GM12878 (cell line): Measurements from ENCODE around the gene NAV2. TPM values are rescaled to one million over a fixed set of nuclear protein-coding genes. Genes with fewer than 3 reads are reported as not detected.

ENCODE experiments used
- ATAC-seq: fragments of 200-7000 bp; cut with Tn5 transposase; 3 replicates; pipeline ENCODE4 v1.9.1; 2020; ENCODE audit warnings: mild to moderate bottlenecking, moderate library complexity
- BruUV-seq: library from RNA; stranded (reverse); fragments of 400-500 nt; replicated peaks from 2 replicates; lab custom pipeline; 2021; lab: Mats Ljungman, UMichigan
- CTCF ChIA-PET: fragments of 300-600 bp; sonication (Branson Sonifier 250); formaldehyde crosslinking; extraction: SDS; loops from one replicate; lab custom pipeline; 2021; ENCODE audit warnings: inconsistent platforms; lab: Yijun Ruan, JAX
- POLR2A ChIA-PET: fragments of 350-600 bp; formaldehyde crosslinking; extraction: SDS; loops from one replicate; lab custom pipeline; 2021; ENCODE audit warnings: inconsistent platforms; lab: Charles Lee
- RAD21 ChIA-PET: fragments of 300-600 bp; sonication (Branson Sonifier 250); formaldehyde crosslinking; loops from one replicate; lab custom pipeline; 2023; ENCODE audit warnings: antibody characterized with exemption; ENCODE audit not compliant: unreplicated experiment; lab: Charles Lee
- SMC1A ChIA-PET: fragments of 300-600 bp; sonication (Branson Sonifier 250); formaldehyde crosslinking; loops from one replicate; lab custom pipeline; 2023; ENCODE audit not compliant: unreplicated experiment, uncharacterized antibody; lab: Charles Lee
- DNase-seq: peaks from one replicate; pipeline ENCODE4 v3.0.0-alpha.2; 2011; ENCODE audit warnings: low read depth, low spot score
- FAIRE-seq: peaks from 3 replicates; lab custom pipeline; 2011; peaks lifted over from hg19 to GRCh38; lab: Jason Lieb, UNC
- H2AFZ ChIP-seq: 2 replicates; pipeline ENCODE4 v1.6.0; 2011; ENCODE audit warnings: low read depth, low read length, control low read depth; ENCODE audit not compliant: control insufficient read depth
- H3K27ac ChIP-seq: 2 replicates; pipeline ENCODE4 v1.5.1; 2011; ENCODE audit warnings: control low read depth; ENCODE audit not compliant: control insufficient read depth, insufficient read depth
- H3K27me3 ChIP-seq, 2 experiments: replicated peaks in 1 of 2; 2 replicates each; pipeline versions ENCODE4 v1.6.0 to v1.6.1; 2011; ENCODE audit warnings: low read length in 1 of 2; ENCODE audit not compliant: control insufficient read depth in 2 of 2, insufficient read depth in 2 of 2
- H3K36me3 ChIP-seq, 2 experiments: 2 replicates each; pipeline ENCODE4 v1.5.1; 2011; ENCODE audit warnings: low read length in 1 of 2; ENCODE audit not compliant: control insufficient read depth in 2 of 2, insufficient read depth in 2 of 2
- H3K4me1 ChIP-seq: 2 replicates; pipeline ENCODE4 v1.6.1; 2011; ENCODE audit warnings: mild to moderate bottlenecking, low read length, moderate library complexity, mixed read lengths; ENCODE audit not compliant: control insufficient read depth, insufficient read depth
- H3K4me2 ChIP-seq: 2 replicates; pipeline ENCODE4 v1.6.0; 2011; ENCODE audit warnings: control low read depth; ENCODE audit not compliant: control insufficient read depth, insufficient read depth
- H3K4me3 ChIP-seq: fragments of 200-600 bp; sonication (generic); 2 replicates; pipeline ENCODE4 v1.5.1; 2016
- H3K79me2 ChIP-seq: 2 replicates; pipeline ENCODE4 v1.6.0; 2011; ENCODE audit warnings: low read length; ENCODE audit not compliant: control insufficient read depth, insufficient read depth
- H3K9ac ChIP-seq: 2 replicates; pipeline ENCODE4 v1.8.0; 2011; ENCODE audit warnings: low read length, control low read depth, mixed read lengths; ENCODE audit not compliant: control insufficient read depth, insufficient read depth
- H3K9me3 ChIP-seq: replicated peaks from 3 replicates; pipeline ENCODE4 v1.5.1; 2011; ENCODE audit warnings: mild to moderate bottlenecking, low read length; ENCODE audit not compliant: control insufficient read depth, insufficient read depth
- H4K20me1 ChIP-seq: 2 replicates; pipeline ENCODE4 v1.6.0; 2011; ENCODE audit not compliant: control insufficient read depth, insufficient read depth
- E2F4 ChIP-seq: IDR thresholded peaks from 2 replicates; pipeline ENCODE4 v1.6.1; 2012; ENCODE audit warnings: low read depth, low read length, improper control_type of control experiment
- EED ChIP-seq: sonication (generic); IDR thresholded peaks from 2 replicates; pipeline ENCODE4 v1.6.1; 2016; ENCODE audit warnings: antibody characterized with exemption, low read depth
- HDAC6 ChIP-seq: fragments of 200-600 bp; sonication (generic); IDR thresholded peaks from one replicate; pipeline ENCODE4 v1.8.0; 2017; ENCODE audit warnings: antibody characterized with exemption; ENCODE audit not compliant: unreplicated experiment
- HSF1 ChIP-seq: fragments of 150-350 bp; IDR thresholded peaks from 2 replicates; pipeline ENCODE4 v1.6.1; 2014; ENCODE audit warnings: mild to moderate bottlenecking, low read depth, low read length
- MAX ChIP-seq: IDR thresholded peaks from 2 replicates; pipeline ENCODE4 v1.6.1; 2012; ENCODE audit warnings: low read depth, low read length, improper control_type of control experiment
- ZNF217 ChIP-seq: fragments of 450-650 bp; IDR thresholded peaks from 2 replicates; pipeline ENCODE4 v1.6.1; 2017; ENCODE audit warnings: antibody characterized with exemption, mild to moderate bottlenecking
- WGBS: methylation state at CpG from one replicate; pipeline ENCODE4 v1.1.6; 2016; ENCODE audit warnings: low lambda C conversion rate; ENCODE audit not compliant: insufficient replicate concordance, insufficient coverage; ENCODE audit errors: missing lambda C conversion rate; 5-methylcytosine and 5-hydroxymethylcytosine counted together
- in situ Hi-C: fragments of 300-500 bp; cut with MboI; formaldehyde crosslinking; loops from 9 replicates; pipeline ENCODE4 v1.14.3; 2018; ENCODE audit warnings: mixed read lengths
- intact Hi-C: fragments of 100-400 bp; cut with micrococcal nuclease; formaldehyde crosslinking; loops from one replicate; pipeline ENCODE4 v1.14.2; 2022; ENCODE audit not compliant: unreplicated experiment
- polyA plus RNA-seq, 11 experiments: library from polyadenylated mRNA; depleted of rRNA in 4 of 11; unstranded in 6 of 11; stranded (reverse) in 5 of 11; fragments of >200 nt; fragmentation: Nextera tagmentation in 4 of 11; fragmentation: Illumina TruSeq in 1 of 11; extraction: Ambion mirVana in 4 of 11; extraction: Trizol in 1 of 11; gene quantifications; 1 replicate in 1 of 11; 2 replicates in 10 of 11; pipeline versions ENCODE4 v1.2.1 to v1.2.3, GENCODE V29; 2011 to 2016; ENCODE audit warnings: inconsistent platforms in 2 of 11, missing spikeins in 2 of 11, low read depth in 1 of 11
- total RNA-seq, 4 experiments: library from RNA; depleted of rRNA in 3 of 4; stranded (reverse); fragments of >200 nt in 3 of 4; fragmentation: Illumina TruSeq in 1 of 4; extraction: Trizol in 1 of 4; gene quantifications; 2 replicates each; pipeline versions ENCODE4 v1.2.1 to v1.2.3, GENCODE V29; 2013 to 2021

Gene NAV2
- total and polyA plus RNA-seq, 10 of the 15 experiments (the other 5 are each of a cell fraction or from before 2014, with no cell fraction given) = 0.35 to 6.1 (median 1.1) TPM

GRCh38 chr11:19845626-19846025 is 133.0 kb downstream of the NAV2 start:
- POLR2A ChIA-PET = no interaction called here
- BruUV-seq = no TSS peak
- in situ Hi-C loops = no loop called here

GRCh38 chr11:19846654-19847305 is 134.1 kb downstream of the NAV2 start:
- WGBS = 55% methylated on average over 6 of the region's 6 CpGs
- SMC1A ChIA-PET = interaction anchor here (0.7 to 1.0 kb wide), 2 partner anchors 14 to 68 kb away, joined by 3 read pairs; no protein-coding TSS in a partner anchor

More at GRCh38 chr11:19845626-19846025, 133.0 kb downstream of the NAV2 start:
- H4K20me1 ChIP-seq = no peaks in the 10 kb centered on the region
- ChIA-PET CTCF (no interaction called here), SMC1A (no interaction called here), RAD21 (no interaction called here)
- no peaks in the 10 kb centered on the region for H3K27me3 ChIP-seq
- FAIRE-seq = no peak
- intact Hi-C loops = no loop called here
- H3K79me2 ChIP-seq = no peaks in the 10 kb centered on the region
- no peaks in the 10 kb centered on the region for H3K4me1 ChIP-seq
- no peak overlapping the region for H3K27ac ChIP-seq
- DNase-seq = no peak
- no peak overlapping the region for H3K9ac ChIP-seq
- no peaks in the 10 kb centered on the region for H3K9me3 ChIP-seq
- no peak for ATAC-seq
- TF ChIP-seq E2F4 (no peak), MAX (no peak), EED (no peak)
- H3K4me3 ChIP-seq = no peak overlapping the region
- no peak overlapping the region for H3K4me2 ChIP-seq
- H3K36me3 ChIP-seq = no peaks in the 10 kb centered on the region
- H2AFZ ChIP-seq = no peak overlapping the region

More at GRCh38 chr11:19846654-19847305, 134.1 kb downstream of the NAV2 start:
- intact Hi-C loops = no loop called here
- Histone ChIP-seq H3K4me1 (no peaks in the 10 kb centered on the region), H3K79me2 (no peaks in the 10 kb centered on the region), H3K36me3 (no peaks in the 10 kb centered on the region), H3K4me3 (no peak overlapping the region), H3K9me3 (no peaks in the 10 kb centered on the region), H3K27ac (no peak overlapping the region), H4K20me1 (no peaks in the 10 kb centered on the region), H2AFZ (no peak overlapping the region), H3K4me2 (no peak overlapping the region), H3K9ac (no peak overlapping the region), H3K27me3 (no peaks in the 10 kb centered on the region)
- BruUV-seq = no TSS peak
- no peak for DNase-seq
- TF ChIP-seq HDAC6 (no peak), HSF1 (no peak), ZNF217 (no peak)
- ChIA-PET CTCF (interaction anchor here (1.2 kb wide), 1 partner anchor 13 kb away, joined by 3 read pairs; no protein-coding TSS in a partner anchor), RAD21 (no interaction called here), POLR2A (interaction anchor here (1.1 kb wide), 1 partner anchor 12 kb away, joined by 3 read pairs; no protein-coding TSS in a partner anchor)
- no peak for FAIRE-seq
- in situ Hi-C loops = no loop called here
- no peak for ATAC-seq
